ENCODE data around the gene GRIA1. TPM values are rescaled to one million over a fixed set of nuclear protein-coding genes. Genes with fewer than 3 reads are reported as not detected.

The GRIA1 gene
- total and polyA plus RNA-seq, 2 of the 4 experiments (the other 2 are of a cell fraction): 0.48 to 1.3 TPM

- Histone ChIP-seq H3K9ac (ENCODE audit: low read depth, low read length) (no peak overlapping the region), H3K4me1 (ENCODE audit: control insufficient read depth, insufficient read depth, low read length) (no peaks in the 10 kb centered on the region), H3K27me3 (ENCODE audit: control insufficient read depth, insufficient read depth, low read length) (0 out of 2 replicates have a peak, but pooled peaks cover under 1% of the 10 kb centered on the region), H3K9me3 (ENCODE audit: control insufficient read depth, insufficient read depth, low read length) (no peaks in the 10 kb centered on the region), H3K4ac (ENCODE audit: low read depth, low read length) (no peak overlapping the region), H3K4me2 (ENCODE audit: low read depth, low read length) (no peak overlapping the region), H3K9me1 (ENCODE audit: insufficient read depth, low read length) (no peaks in the 10 kb centered on the region), H2AK9ac (replicated peaks; ENCODE audit: low read depth, low read length, poor library complexity) (no peak overlapping the region), H3K14ac (replicated peaks; ENCODE audit: low read depth, low read length) (no peak overlapping the region), H4K20me1 (ENCODE audit: insufficient read depth, low read length) (no peaks in the 10 kb centered on the region), H4K91ac (ENCODE audit: insufficient read depth, low read depth, low read length) (no peak overlapping the region), H2BK15ac (ENCODE audit: low read depth, low read length) (no peak overlapping the region), H3K18ac (ENCODE audit: low read depth, low read length) (no peak overlapping the region), H3K56ac (ENCODE audit: extremely low read depth, insufficient read depth, low read length) (no peak overlapping the region), H2BK120ac (ENCODE audit: low read depth, low read length) (no peak overlapping the region), H4K8ac (ENCODE audit: low read depth in 2 of 2, low read length in 2 of 2) (no peak overlapping the region), H3K23ac (ENCODE audit: low read depth, low read length) (no peak overlapping the region), H4K5ac (ENCODE audit: low read depth, low read length) (no peak overlapping the region), H2BK20ac (ENCODE audit: low read depth, low read length) (no peak overlapping the region), H3K4me3 (ENCODE audit: insufficient read depth, low read depth, low read length) (no peak overlapping the region), H3K27ac (ENCODE audit: insufficient read depth, low read length) (no peak overlapping the region), H3K79me1 (ENCODE audit: low read depth in 1 of 2, low read length in 2 of 2) (no peaks in the 10 kb centered on the region), H3K36me3 (ENCODE audit: control insufficient read depth, insufficient read depth, low read length) (no peaks in the 10 kb centered on the region), H2AK5ac (ENCODE audit: low read depth, low read length) (no peak overlapping the region), H2AFZ (replicated peaks; ENCODE audit: low read length, poor library complexity) (no peak overlapping the region), H2BK5ac (ENCODE audit: low read depth, low read length, poor library complexity, severe bottlenecking) (no peak overlapping the region)
- DNase-seq (no peak), ATAC-seq (ENCODE audit: low read depth) (no peak)
- dilution Hi-C loops (cut with HindIII; ENCODE audit: low sequenced_read_pairs, unreplicated experiment) (no loop called here), in situ Hi-C loops (cut with MboI; ENCODE audit: low sequenced_read_pairs) (no loop called here), intact Hi-C loops (cut with micrococcal nuclease) (no loop called here)
- no CpG with 5 or more reads among the region's 2 CpGs for WGBS, 2 experiments (ENCODE audit: extremely low coverage in 2 of 2, insufficient read length in 1 of 2)
- BruUV-seq (replicated peaks): no TSS peak
- ChIA-PET CTCF (no interaction called here), POLR2A (ENCODE audit: unreplicated experiment) (no interaction called here)
- TF ChIP-seq MAZ (IDR thresholded peaks at IDR 0.05; ENCODE audit: borderline replicate concordance, low read depth, low read length): no peak
These were observed 29.1 kb upstream of the GRIA1 start for GRCh38 chr5:153461341-153461740.
